Measurements from ENCODE around the gene IBTK. TPM values are rescaled to one million over a fixed set of nuclear protein-coding genes. Genes with fewer than 3 reads are reported as not detected.

IBTK gene
- polyA plus RNA-seq, 2 of the 4 experiments (the other 2 are of a cell fraction), result 34.2 to 87.3 TPM

- Histone ChIP-seq H3K9me3 (no peaks in the 10 kb centered on the region), H3K4me3 (no peak overlapping the region), H3K4me1 (peaks cover 3% of the 10 kb centered on the region; the same call in 1 of the 3 replicates), H3K4me2 (no peak overlapping the region), H3K27ac (no peak overlapping the region)
- CTCF ChIA-PET, result no interaction called here
- no peak for ATAC-seq
- FAIRE-seq, result no peak
- POLR2A ChIA-PET, result no interaction called here
- TF ChIP-seq POLR2A (IDR thresholded peaks at IDR 0.05; ENCODE audit: low read length) (no peak), HOXA7 (CRISPR knock-in tag; IDR thresholded peaks at IDR 0.05) (no peak), RARB (CRISPR knock-in tag; IDR thresholded peaks at IDR 0.05) (no peak), USF2 (IDR thresholded peaks at IDR 0.05) (no peak), CTCF (IDR thresholded peaks at IDR 0.05) (no peak), CBX2 (IDR thresholded peaks at IDR 0.05; ENCODE audit: borderline replicate concordance, low read depth) (no peak), CHD2 (IDR thresholded peaks at IDR 0.05; ENCODE audit: low read length, partially characterized antibody) (no peak), EHMT2 (IDR thresholded peaks at IDR 0.05; ENCODE audit: low read depth) (no peak), EP300 (IDR thresholded peaks at IDR 0.05) (no peak)
- no peak for DNase-seq (ENCODE audit: low read depth in 1 of 2, low spot score in 1 of 2)
These were observed 30.1 kb upstream of the IBTK start for GRCh38 chr6:82277686-82278085.

- ChIA-PET CTCF (interaction anchor here (1.0 to 1.8 kb wide), 5 partner anchors 12 to 792 kb away, joined by 3 to 7 read pairs (median 4); partner anchors contain the start of genes DOP1A and UBE3D), POLR2A (no interaction called here)
- no peak overlapping the region for H3K27ac ChIP-seq
- 63% methylated on average over 5 of the region's 5 CpGs for WGBS (ENCODE audit: missing lambda C conversion rate)
- no peak for ATAC-seq
- H3K4me1 ChIP-seq, result peaks cover 3% of the 10 kb centered on the region; the same call in 1 of the 3 replicates
- no peak overlapping the region for H3K4me2 ChIP-seq
- FAIRE-seq, result no peak
- no peaks in the 10 kb centered on the region for H3K9me3 ChIP-seq
- no peak for TF ChIP-seq ZC3H11A (IDR thresholded peaks at IDR 0.05)
- no peak for TF ChIP-seq REST (IDR thresholded peaks at IDR 0.05)
- no peak for TF ChIP-seq MAZ (IDR thresholded peaks at IDR 0.05; ENCODE audit: borderline replicate concordance, low read depth, low read length)
- TF ChIP-seq POLR2A (IDR thresholded peaks at IDR 0.05; ENCODE audit: low read length), result no peak
- no peak for TF ChIP-seq HDAC2 (IDR thresholded peaks at IDR 0.05)
- TF ChIP-seq PHF8 (IDR thresholded peaks at IDR 0.05; ENCODE audit: borderline replicate concordance, low read depth), result no peak
- no peak for TF ChIP-seq CBX2 (IDR thresholded peaks at IDR 0.05; ENCODE audit: borderline replicate concordance, low read depth)
- no peak for TF ChIP-seq NPAS2 (CRISPR knock-in tag; IDR thresholded peaks at IDR 0.05; ENCODE audit: borderline replicate concordance)
- no peak for TF ChIP-seq E2F6 (IDR thresholded peaks at IDR 0.05; ENCODE audit: borderline replicate concordance, low read depth)
- TF ChIP-seq EHMT2 (IDR thresholded peaks at IDR 0.05; ENCODE audit: low read depth), result no peak
- TF ChIP-seq GATA3 (IDR thresholded peaks at IDR 0.05; ENCODE audit: borderline replicate concordance), result no peak
- no peak for TF ChIP-seq RCOR1 (IDR thresholded peaks at IDR 0.05; ENCODE audit: low read depth, low read length)
- TF ChIP-seq RFX5 (IDR thresholded peaks at IDR 0.05), result no peak
- TF ChIP-seq HES2 (IDR thresholded peaks at IDR 0.05), result no peak
- no peak for TF ChIP-seq KDM5A (IDR thresholded peaks at IDR 0.05)
- DNase-seq (ENCODE audit: low read depth in 1 of 2, low spot score in 1 of 2), result no peak
- H3K4me3 ChIP-seq, result no peak overlapping the region
These were observed 28.1 kb upstream of the IBTK start for GRCh38 chr6:82275686-82276085.
